OCI-LY7 (cell line): ENCODE data around the gene ZEB1. TPM values are rescaled to one million over a fixed set of nuclear protein-coding genes. Genes with fewer than 3 reads are reported as not detected.

Experiments
- BruUV-seq: library from RNA; stranded (reverse); fragments of 400-500 nt; replicated peaks from 2 replicates; lab custom pipeline; 2021; lab: Mats Ljungman, UMichigan
- CTCF ChIA-PET: fragments of 300-600 bp; sonication (Branson Sonifier 250); formaldehyde crosslinking; loops from one replicate; lab custom pipeline; 2022; ENCODE audit warnings: antibody characterized with exemption; ENCODE audit not compliant: unreplicated experiment; lab: Charles Lee
- POLR2A ChIA-PET: fragments of 300-600 bp; sonication (Branson Sonifier 250); formaldehyde crosslinking; loops from one replicate; lab custom pipeline; 2022; ENCODE audit warnings: antibody characterized with exemption; lab: Charles Lee
- DNase-seq: peaks from one replicate; pipeline ENCODE4 v3.0.0-alpha.2; 2015; ENCODE audit warnings: low spot score
- H2AFZ ChIP-seq: fragments of 200-600 bp; sonication (generic), shearing (Covaris generic); 2 replicates; pipeline ENCODE4 v1.6.1; 2014; ENCODE audit warnings: mild to moderate bottlenecking, antibody characterized with exemption, low read length, moderate library complexity
- H3K27ac ChIP-seq: fragments of 200-600 bp; sonication (generic); 2 replicates; pipeline ENCODE4 v1.5.1; 2014; ENCODE audit warnings: mixed run types, low read depth, mild to moderate bottlenecking, moderate library complexity, low read length, inconsistent platforms; ENCODE audit not compliant: poor library complexity, severe bottlenecking
- H3K36me3 ChIP-seq: fragments of 200-600 bp; sonication (generic); 2 replicates; pipeline ENCODE4 v1.6.1; 2014; ENCODE audit warnings: mild to moderate bottlenecking, antibody characterized with exemption, low read length, moderate library complexity, mixed read lengths; ENCODE audit not compliant: insufficient read depth
- H3K4me1 ChIP-seq: fragments of 200-600 bp; sonication (generic); 2 replicates; pipeline ENCODE4 v1.5.1; 2014; ENCODE audit warnings: mild to moderate bottlenecking, low read length; ENCODE audit not compliant: insufficient read depth, poor library complexity, severe bottlenecking
- H3K4me2 ChIP-seq: fragments of 200-600 bp; sonication (generic); 2 replicates; pipeline ENCODE4 v1.6.1; 2014; ENCODE audit warnings: mild to moderate bottlenecking, low read length
- H3K4me3 ChIP-seq: fragments of 200-600 bp; sonication (generic); 2 replicates; pipeline ENCODE4 v1.5.1; 2014; ENCODE audit warnings: mild to moderate bottlenecking, low read depth, low read length; ENCODE audit not compliant: poor library complexity, severe bottlenecking
- H3K79me2 ChIP-seq: fragments of 200-600 bp; sonication (generic); 2 replicates; pipeline ENCODE4 v1.6.1; 2016; ENCODE audit warnings: low read depth, mild to moderate bottlenecking, low read length, moderate library complexity, mixed read lengths; ENCODE audit not compliant: insufficient read depth
- H3K9me2 ChIP-seq: fragments of 200-600 bp; sonication (generic); 2 replicates; pipeline ENCODE4 v1.6.1; 2016; ENCODE audit warnings: mild to moderate bottlenecking, low read length, mixed read lengths; ENCODE audit not compliant: insufficient read depth
- H3K9me3 ChIP-seq: fragments of 200-600 bp; sonication (generic); 2 replicates; pipeline ENCODE4 v1.6.1; 2014; ENCODE audit warnings: mild to moderate bottlenecking, mixed run types, low read length, mixed read lengths
- H4K20me1 ChIP-seq: fragments of 200-600 bp; sonication (generic); 2 replicates; pipeline ENCODE4 v1.6.1; 2014; ENCODE audit warnings: mild to moderate bottlenecking, antibody characterized with exemption, low read length, moderate library complexity, mixed read lengths; ENCODE audit not compliant: insufficient read depth
- CTCF ChIP-seq: fragments of 200-600 bp; sonication (generic); conservative IDR thresholded peaks from 2 replicates; pipeline ENCODE4 v1.5.1; 2014; ENCODE audit warnings: mild to moderate bottlenecking, antibody characterized with exemption, low read length, moderate library complexity, mixed read lengths
- EZH2phosphoT487 ChIP-seq: fragments of 200-600 bp; sonication (generic); IDR thresholded peaks from 2 replicates; pipeline ENCODE4 v1.6.1; 2018; ENCODE audit warnings: low read depth, borderline replicate concordance, mild to moderate bottlenecking, mixed run types, antibody characterized with exemption, low read length, moderate library complexity, mixed read lengths
- intact Hi-C: fragments of 100-400 bp; cut with micrococcal nuclease; formaldehyde crosslinking; loops from one replicate; pipeline ENCODE4 v1.10.0; 2022; ENCODE audit not compliant: unreplicated experiment
- total RNA-seq, 2 experiments: library from RNA; depleted of rRNA in 1 of 2; stranded (reverse); fragments of >200 nt in 1 of 2; shearing (Covaris generic) in 1 of 2; gene quantifications; 2 replicates each; pipeline ENCODE4 v1.2.3, GENCODE V29; 2014 to 2022

ZEB1 gene
- total RNA-seq, 2 experiments from 2014 or later = 33.2 to 41.9 TPM

- DNase-seq = no peak
- Histone ChIP-seq H2AFZ (no peak overlapping the region), H3K79me2 (peaks cover 14% of the 10 kb centered on the region; the same call in 1 of the 2 replicates), H3K9me3 (peaks cover 18% of the 10 kb centered on the region), H4K20me1 (0 out of 2 replicates have a peak, but pooled peaks cover 4% of the 10 kb centered on the region), H3K4me1 (no peaks in the 10 kb centered on the region), H3K4me2 (no peak overlapping the region), H3K27ac (no peak overlapping the region), H3K36me3 (peaks cover 39% of the 10 kb centered on the region), H3K9me2 (no peaks in the 10 kb centered on the region), H3K4me3 (no peak overlapping the region)
- TF ChIP-seq CTCF (no peak), EZH2phosphoT487 (no peak)
- no TSS peak for BruUV-seq
- ChIA-PET CTCF (no interaction called here), POLR2A (interaction anchor here (0.6 to 1.6 kb wide), 2 partner anchors 44 to 1535 kb away, joined by 3 read pairs; no protein-coding TSS in a partner anchor)
- intact Hi-C loops = no loop called here
These were observed 141.2 kb downstream of the ZEB1 start for GRCh38 chr10:31460242-31460641.

- intact Hi-C loops = no loop called here
- POLR2A ChIA-PET = no interaction called here
These were observed 145.5 kb downstream of the ZEB1 start for GRCh38 chr10:31464552-31464951.

More at GRCh38 chr10:31464552-31464951, 145.5 kb downstream of the ZEB1 start:
- no peaks in the 10 kb centered on the region for H4K20me1 ChIP-seq
- no peak overlapping the region for H3K27ac ChIP-seq
- CTCF ChIA-PET = no interaction called here
- peaks cover 24% of the 10 kb centered on the region for H3K9me3 ChIP-seq
- no peaks in the 10 kb centered on the region for H3K4me1 ChIP-seq
- no peak overlapping the region for H3K4me2 ChIP-seq
- no peak overlapping the region for H3K4me3 ChIP-seq
- no peak for TF ChIP-seq EZH2phosphoT487
- no peak for TF ChIP-seq CTCF
- peaks cover 75% of the 10 kb centered on the region for H3K36me3 ChIP-seq
- H3K9me2 ChIP-seq = no peaks in the 10 kb centered on the region
- DNase-seq = peak; percentile 5
- no TSS peak for BruUV-seq
- H3K79me2 ChIP-seq = peaks cover 10% of the 10 kb centered on the region; the same call in 1 of the 2 replicates
- no peak overlapping the region for H2AFZ ChIP-seq
